GM19193 (cell line): ENCODE data around the gene CGNL1.

ENCODE experiments used
- POLR2A ChIP-seq: IDR thresholded peaks from 4 replicates; pipeline ENCODE4 v1.6.1; 2011; ENCODE audit not compliant: insufficient read depth, insufficient read length; ENCODE audit errors: extremely low read depth

Gene CGNL1

DNA sequence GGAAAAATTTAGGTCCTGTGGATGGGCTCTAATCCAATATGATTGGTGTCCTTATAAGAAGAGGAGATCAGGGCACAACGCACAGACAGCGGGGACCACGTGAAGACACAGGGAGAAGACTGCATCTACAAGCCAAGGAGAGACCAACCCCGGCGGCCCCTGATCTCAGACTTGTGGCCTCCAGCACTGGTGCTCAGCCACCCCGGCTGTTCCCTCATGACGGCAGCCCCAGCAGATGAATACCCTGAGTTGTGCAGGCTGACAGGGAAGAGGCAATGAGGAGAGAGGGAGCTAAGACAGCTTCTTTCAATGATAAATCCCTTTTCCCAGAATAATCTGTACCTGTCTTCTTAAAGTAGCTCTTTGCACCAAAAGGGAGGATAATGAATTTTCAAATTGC lies 33.3 kb upstream of the CGNL1 start:
- no peak for TF ChIP-seq POLR2A

DNA sequence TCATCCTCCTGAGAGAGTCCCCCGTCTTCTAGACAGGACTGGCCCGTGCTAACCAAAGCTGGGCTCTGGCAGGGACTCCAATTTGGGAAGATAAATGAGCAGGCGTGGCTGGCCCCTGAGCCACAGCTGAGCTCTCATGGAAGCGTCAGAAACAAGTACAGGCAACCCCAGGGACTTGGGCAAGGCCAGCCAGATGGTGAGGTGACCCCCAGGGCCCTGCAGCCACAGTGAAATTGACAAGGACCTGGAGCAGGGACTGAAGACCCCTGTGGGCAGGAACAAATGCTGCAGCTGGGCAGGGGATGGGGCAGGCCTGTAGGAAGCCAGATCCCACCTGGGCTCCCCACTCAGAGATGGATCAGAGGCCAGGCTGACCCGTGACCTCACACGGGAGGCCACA lies 32.8 kb upstream of the CGNL1 start:
- no peak for TF ChIP-seq POLR2A

DNA sequence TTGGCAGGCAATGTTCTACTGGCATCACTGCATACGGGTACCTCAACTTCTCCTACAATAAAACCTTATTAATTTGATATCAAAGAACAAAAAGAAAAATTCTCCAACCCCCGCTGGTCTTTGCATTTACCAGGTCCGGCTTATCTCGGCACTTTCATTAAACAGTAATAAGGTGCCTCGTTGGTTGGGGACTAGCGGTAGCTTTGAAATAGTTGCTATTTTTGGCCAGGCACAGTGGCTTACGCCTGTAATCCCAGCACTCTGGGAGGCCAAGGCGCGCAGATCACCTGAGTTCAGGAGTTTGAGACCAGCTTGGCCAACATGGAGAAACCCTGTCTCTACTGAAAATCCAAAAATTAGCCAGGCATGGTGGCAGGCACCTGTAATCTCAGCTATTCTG lies 32.0 kb upstream of the CGNL1 start:
- no peak for TF ChIP-seq POLR2A

DNA sequence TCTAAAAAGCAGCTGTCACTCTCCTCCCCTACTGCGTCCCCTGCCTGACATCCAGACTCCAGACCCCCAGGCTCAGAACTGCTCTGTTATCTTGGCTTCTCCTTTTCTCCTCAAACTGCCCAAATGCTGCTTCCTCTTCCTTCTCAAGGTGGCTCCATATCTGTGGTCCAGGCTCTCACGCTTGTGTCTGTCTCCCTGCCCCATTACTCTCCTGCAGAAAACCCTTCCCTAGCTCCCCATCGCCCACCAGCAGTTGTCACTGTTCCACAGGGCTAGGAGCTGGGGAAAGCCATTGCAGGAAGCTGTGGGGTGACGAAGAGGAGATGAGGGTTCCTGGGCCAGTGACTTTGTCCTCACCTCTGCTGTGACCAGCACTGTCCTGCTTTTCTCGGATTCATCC lies 30.7 kb upstream of the CGNL1 start:
- no peak for TF ChIP-seq POLR2A

DNA sequence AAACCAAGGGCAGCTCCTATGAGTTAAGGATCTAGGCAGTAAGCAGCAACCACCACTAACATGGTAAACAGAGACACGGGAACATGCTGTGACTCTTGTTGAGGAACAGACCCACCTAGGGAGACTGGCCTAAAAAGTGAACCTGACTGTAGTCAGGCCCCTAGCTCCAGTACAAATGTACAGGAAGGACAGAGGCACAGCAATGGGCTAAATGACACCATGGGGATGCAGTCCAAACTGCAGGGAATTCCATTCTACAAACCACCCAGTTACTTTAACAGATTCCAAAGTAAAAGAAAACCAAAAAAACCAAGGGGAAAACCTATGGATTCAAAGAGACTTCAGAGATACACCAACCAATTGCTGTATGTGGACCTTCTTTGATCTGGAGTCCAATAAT lies 28.2 kb upstream of the CGNL1 start:
- no peak for TF ChIP-seq POLR2A

DNA sequence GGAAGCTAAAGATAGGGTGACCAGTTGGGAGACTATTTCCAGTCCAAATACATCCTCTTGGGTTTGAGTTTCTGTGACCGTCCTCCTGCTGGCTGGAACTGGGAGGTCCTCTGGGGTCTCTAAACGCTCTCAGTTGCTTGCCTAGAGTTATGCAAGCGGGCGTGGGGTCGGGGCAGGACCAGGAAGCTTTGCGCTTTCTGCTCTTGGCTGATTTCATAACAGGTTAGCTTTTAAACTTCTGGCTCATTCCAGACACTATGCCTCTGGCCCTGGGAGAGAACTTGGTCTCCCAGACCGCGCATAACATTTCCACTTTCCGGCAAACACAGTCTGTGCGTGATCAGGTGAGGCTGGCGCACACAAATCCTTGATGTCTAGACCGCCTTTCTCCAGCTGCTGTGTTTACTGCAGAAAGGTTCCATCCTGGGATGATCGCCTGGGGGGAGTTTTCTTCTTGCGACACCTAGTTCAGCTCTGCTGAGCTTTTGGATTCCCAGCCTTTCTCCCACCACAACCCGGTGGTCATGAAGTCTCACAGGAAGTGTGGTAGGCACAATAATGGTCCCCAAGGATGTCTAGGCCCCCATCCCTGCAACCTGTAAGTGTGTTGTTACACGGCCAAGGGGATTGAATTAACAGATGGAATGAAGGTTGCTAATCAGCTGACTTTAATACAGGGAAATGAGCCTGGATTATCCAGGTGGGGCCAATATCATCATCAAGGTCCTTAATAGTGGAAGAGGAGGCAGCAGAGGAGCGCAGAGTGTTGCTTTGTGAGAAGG lies 23.6 kb upstream of the CGNL1 start:
- TF ChIP-seq POLR2A = no peak

DNA sequence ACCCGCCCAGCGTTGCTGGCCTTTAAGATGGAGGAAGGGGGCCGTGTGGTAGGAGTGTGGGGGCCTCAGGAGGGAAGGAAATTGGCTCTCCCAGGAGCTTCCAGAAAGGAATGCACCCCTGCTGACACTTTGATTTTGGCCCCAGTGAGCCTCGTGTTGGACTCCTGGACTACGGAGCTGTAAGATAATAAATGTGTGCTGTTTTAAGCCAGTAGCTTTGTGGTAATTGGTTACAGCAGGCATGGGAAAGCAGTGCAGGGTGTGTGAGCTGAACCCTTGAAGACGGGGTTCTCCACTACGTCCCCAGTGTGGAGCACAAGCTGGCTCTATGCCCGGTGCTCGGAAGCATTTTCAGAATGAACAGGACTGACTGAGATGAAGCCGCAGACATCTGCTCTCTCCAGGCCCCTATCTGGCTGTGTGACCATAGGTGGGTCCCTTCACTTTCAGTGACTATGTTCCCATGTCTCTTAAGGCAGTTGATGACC lies 22.9 kb upstream of the CGNL1 start:
- TF ChIP-seq POLR2A = no peak

DNA sequence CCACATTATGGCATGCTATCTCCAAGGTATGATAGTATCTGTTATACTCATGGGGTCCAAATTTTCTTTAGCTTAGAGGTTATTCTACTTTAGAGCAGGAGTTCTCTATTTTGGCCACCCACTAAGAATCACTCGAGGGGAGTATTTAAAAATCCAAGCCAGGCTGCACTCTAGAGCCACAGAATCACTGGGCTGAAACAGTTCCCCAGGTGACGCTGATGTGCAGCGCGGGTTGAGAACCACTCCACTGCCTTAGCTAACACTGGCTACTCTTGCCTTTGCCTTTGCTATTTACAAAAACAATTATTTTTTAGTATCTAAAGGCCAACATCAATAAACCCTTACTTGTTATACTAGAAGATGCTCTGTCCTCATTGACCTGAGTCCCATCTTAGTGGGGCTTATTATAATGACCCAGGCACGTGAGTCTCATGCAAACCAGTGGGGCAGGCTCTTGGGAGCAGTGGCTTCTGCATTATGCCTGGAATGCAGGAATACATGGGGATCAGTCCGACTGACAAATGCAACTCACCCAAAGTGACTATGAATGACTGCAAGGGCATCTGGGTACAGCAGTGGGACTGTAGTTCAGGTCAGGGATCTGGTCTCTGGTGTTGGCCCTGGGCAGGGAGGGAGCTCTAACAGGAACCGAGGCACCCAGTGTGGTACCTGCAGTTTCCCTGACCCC lies 21.7 kb upstream of the CGNL1 start:
- TF ChIP-seq POLR2A = no peak

DNA sequence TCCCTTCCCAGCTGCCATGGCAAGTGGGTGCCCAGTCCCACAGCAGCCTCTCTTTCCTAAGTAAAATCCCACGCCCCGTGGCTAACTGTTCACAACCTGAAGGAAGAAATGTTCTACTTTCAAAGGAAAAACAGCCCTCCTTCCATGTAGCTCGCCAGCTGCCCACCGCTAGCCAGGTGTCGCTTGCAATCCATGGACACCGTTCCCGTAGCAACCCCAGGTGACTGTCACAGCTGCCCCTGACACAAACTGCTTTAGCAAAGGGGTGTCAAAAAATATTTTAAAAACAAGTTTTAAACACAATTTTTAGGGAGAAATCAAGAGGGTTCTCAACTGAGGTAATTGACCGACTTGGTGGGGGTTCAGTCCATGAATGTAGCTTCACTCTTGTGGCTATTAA lies 21.0 kb upstream of the CGNL1 start:
- TF ChIP-seq POLR2A = no peak

DNA sequence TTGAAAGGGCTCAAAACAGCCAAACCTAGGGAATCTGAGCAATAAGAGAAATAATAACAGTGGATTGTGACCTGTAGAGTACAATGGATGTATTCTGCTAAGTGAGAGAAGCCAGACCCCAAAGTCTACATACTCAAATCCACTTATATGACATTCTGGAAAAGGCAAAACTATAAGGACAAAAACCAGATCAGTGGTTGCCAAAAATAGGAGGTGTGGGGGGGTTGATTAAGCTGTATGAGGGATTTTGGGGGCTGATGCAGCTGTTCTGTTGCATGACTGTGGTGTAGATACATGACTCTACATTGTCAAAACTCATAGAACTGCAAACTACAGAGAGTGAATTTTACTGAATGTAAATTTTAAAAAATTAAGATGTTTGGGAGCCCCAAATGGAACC lies 20.1 kb upstream of the CGNL1 start:
- no peak for TF ChIP-seq POLR2A

DNA sequence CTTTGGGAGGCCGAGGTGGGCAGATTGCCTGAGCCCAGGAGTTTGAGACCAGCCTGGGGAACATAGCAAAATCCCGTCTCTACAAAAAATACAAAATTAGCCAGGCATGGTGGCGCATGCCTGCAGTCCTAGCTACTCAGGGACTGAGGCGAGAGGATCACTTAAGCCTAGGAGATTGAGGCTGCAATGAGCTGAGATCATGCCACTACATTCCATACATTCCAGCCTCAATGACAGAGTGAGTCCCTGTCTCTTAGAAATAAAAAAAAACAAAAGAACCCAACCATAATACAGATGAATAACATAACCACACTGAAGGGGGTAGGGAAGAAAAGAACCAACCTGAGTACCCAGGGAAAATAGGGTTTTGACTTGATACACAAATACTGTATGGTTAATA lies 19.7 kb upstream of the CGNL1 start:
- TF ChIP-seq POLR2A = no peak

DNA sequence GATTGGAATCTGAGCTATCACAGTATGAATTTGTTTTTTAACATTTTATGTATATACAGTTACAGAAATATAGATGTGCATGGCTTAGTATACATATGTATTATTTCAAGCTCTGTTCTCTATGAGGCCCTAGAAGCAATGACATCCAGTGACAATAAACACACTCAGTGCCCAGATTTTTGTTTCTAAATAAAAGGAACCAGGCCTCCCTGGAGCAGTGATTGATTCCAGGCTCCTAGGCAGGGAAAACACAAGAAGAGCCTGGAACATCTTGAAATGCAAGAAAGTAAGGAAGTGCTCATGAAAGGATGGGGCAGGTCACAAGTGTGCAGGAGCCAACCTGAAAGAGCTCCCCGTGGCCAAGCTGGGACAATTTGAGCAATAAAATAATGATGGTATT lies 18.5 kb upstream of the CGNL1 start:
- no peak for TF ChIP-seq POLR2A

DNA sequence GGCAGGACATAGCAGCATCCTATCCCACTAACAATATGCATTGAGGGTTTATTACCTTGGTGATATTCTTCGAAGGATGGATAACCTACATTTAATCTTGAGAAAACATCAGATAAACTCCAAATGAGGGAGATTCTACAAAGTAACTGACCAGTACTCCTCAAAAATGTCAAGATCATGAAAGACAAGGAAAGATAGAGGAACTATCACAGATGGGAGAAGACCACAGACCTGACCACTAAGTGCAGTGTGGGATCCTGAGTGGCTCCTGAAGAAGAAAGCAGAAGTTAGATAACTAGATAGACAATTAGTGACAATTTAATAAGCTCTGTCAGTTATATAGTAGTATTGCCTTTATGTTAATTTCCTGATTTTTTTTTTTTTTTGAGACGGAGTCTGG lies 17.7 kb upstream of the CGNL1 start:
- TF ChIP-seq POLR2A = no peak

DNA sequence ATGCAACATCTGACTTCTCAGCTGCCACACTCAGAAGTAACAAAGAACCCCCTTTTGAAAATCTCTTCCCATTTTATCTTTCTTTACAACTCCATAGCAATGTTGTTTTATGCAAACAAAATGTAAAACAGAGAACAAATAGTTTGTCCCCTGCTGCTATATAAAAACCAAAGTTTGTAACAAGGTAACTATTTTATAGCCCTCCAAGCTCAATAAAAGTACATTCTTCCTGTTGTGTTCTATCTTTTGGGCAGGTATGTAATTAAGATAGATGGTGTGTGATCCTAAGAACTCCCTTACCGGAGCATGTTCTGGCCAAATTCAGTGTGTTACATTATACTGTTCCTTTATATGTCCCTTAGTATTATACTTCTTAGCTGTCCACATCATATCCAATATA lies 12.6 kb upstream of the CGNL1 start:
- no peak for TF ChIP-seq POLR2A

DNA sequence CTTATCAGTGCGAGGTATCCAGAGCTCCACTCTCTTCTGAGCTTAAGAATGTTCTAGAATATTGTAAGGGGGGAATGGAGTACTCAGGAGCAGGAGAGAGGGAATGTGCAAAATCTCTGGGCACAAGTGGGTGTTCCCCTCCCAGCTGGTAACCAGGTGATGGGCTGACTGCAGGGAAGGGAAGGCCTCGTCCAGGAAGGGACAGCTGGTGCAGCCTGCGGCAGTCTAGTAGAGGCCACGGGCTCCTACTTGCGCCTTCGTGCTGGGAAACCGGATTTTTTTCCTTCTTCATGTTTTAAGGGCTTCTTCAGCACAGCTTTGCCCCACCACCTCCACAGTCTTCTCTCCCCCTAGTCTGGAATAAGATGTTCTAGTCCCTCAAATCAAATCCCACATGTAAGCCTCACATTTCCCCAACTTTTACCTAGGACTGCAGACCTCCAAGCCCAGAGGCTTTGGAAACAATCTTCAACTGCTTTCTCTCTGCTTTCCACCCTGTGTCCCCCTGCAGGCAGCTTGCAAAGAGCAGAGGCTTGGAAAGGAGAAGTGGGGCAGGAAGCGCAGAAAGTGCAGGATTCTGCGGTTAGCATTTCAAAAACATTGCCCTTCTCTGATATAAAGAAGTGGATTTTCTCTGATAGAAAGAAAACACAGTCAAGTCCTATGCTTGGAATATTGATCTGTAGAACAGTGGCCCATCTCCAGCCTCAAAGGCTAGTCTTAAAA lies 11.9 kb upstream of the CGNL1 start:
- TF ChIP-seq POLR2A = no peak

DNA sequence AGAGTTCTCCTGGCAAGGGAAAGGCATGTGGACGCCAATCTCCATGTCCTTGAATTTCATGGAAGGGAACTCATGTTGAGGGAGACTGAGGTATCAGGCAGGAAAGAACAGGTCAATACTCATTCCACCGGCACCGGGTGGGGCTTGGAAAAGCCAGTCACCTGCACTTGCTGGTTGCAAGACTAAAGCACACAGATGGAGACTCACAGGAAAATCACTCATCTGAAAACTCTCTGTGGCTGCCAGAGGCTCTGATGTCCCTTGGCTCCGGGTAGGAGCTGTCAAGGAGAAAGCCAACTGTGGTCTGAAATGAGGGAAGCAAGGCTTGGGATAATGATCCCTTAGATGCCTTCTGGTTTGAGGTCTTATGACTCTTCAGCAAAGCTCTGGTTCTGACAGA lies 8.7 kb upstream of the CGNL1 start:
- TF ChIP-seq POLR2A = no peak
